Kidney (tissue), 14 donors: ENCODE data around the gene PPP6R2. TPM values are rescaled to one million over a fixed set of nuclear protein-coding genes. Genes with fewer than 3 reads are reported as not detected.

Experiments
- DNase-seq, 5 donors: peaks; one replicate each; pipeline ENCODE4 v3.0.0-alpha.2; 2013 to 2020
- FAIRE-seq: peaks from 2 replicates; lab custom pipeline; 2012; peaks lifted over from hg19 to GRCh38; lab: Jason Lieb, UNC
- H3K27ac ChIP-seq, 2 donors: one replicate each; pipeline ENCODE4 v1.7.0; 2013; ENCODE audit warnings: low read depth in 2 of 2, low read length in 2 of 2, inconsistent platforms in 1 of 2
- H3K27me3 ChIP-seq: one replicate; pipeline ENCODE4 v1.7.1; 2013; ENCODE audit warnings: low read length, inconsistent platforms; ENCODE audit not compliant: control insufficient read depth, insufficient read depth
- H3K36me3 ChIP-seq, 3 donors: one replicate each; pipeline versions ENCODE4 v1.7.0 to v1.7.1; 2013; ENCODE audit warnings: low read length in 3 of 3, control low read depth in 1 of 3, inconsistent platforms in 1 of 3; ENCODE audit not compliant: insufficient read depth in 3 of 3, control insufficient read depth in 2 of 3
- H3K4me1 ChIP-seq, 3 donors: one replicate each; pipeline versions ENCODE4 v1.7.0 to v1.7.1; 2013; ENCODE audit warnings: low read length in 3 of 3, inconsistent platforms in 1 of 3, low read depth in 1 of 3; ENCODE audit not compliant: control insufficient read depth in 2 of 3, insufficient read depth in 2 of 3
- H3K4me3 ChIP-seq, 3 donors: one replicate each; pipeline versions ENCODE4 v1.7.0 to v1.8.1; 2013; ENCODE audit warnings: low read length in 3 of 3, control low read depth in 1 of 3, inconsistent platforms in 1 of 3
- H3K9ac ChIP-seq, 3 donors: one replicate each; pipeline versions ENCODE4 v1.7.0 to v1.7.1; 2013; ENCODE audit warnings: low read length in 3 of 3, control low read depth in 1 of 3, inconsistent platforms in 1 of 3
- H3K9me3 ChIP-seq, 3 donors: one replicate each; pipeline versions ENCODE4 v1.7.0 to v1.7.1; 2013; ENCODE audit warnings: low read length in 3 of 3, control low read depth in 1 of 3, inconsistent platforms in 1 of 3; ENCODE audit not compliant: control insufficient read depth in 2 of 3, insufficient read depth in 1 of 3
- CTCF ChIP-seq: IDR thresholded peaks from 3 replicates; pipeline ENCODE4 v1.5.1; 2012; ENCODE audit warnings: mild to moderate bottlenecking, moderate library complexity, borderline replicate concordance; ENCODE audit not compliant: insufficient read depth; ENCODE audit errors: extremely low read depth
- intact Hi-C: fragments of 100-400 bp; cut with DNase I; formaldehyde crosslinking; loops from one replicate; pipeline ENCODE4 v1.11.1; 2022
- polyA plus RNA-seq: library from polyadenylated mRNA; stranded (reverse); fragments of 350-450 nt; fragmentation: Illumina TruSeq; extraction: RNeasy Lipid Tissue Mini Kit (QIAGEN cat#74804); gene quantifications from one replicate; pipeline ENCODE4 v1.2.3, GENCODE V29; 2014; ENCODE audit warnings: low read depth, low replicate concordance; ENCODE audit not compliant: insufficient read depth
- total RNA-seq: library from RNA; stranded (reverse); fragmentation: NEBNext Ultra II Directional; extraction: Animal tissue kit (Norgen Biotek cat#: 25700); gene quantifications from one replicate; pipeline ENCODE4 v1.2.1, GENCODE V29; 2021
- donor health status: control.
- donor health status: control.
- donor health status: control.
- donor health status: control.
- donor health status: control.
- donor health status: DM: yes; HTN: yes; CAD: no.
- donor health status: Normal renal cell carcinoma (clear cell type).

PPP6R2 gene
- total and polyA plus RNA-seq, 2 donors from 2014 or later, result 39.4 to 53.8 TPM

- Histone ChIP-seq H3K36me3 (no peaks in the 10 kb centered on the region), H3K4me3 (no peak overlapping the region), H3K27me3 (no peaks in the 10 kb centered on the region), H3K27ac (no peak overlapping the region), H3K4me1 (peaks cover 0 to 33% (median 4%) of the 10 kb centered on the region in 3 donors), H3K9ac (no peak overlapping the region), H3K9me3 (no peaks in the 10 kb centered on the region)
- TF ChIP-seq CTCF, result no peak
- FAIRE-seq (no peak), DNase-seq (peak in 2 of 5 donors; percentile 59 to 72)
- intact Hi-C loops, result no loop called here
Measured at GRCh38 chr22:50313021-50313420, 30.1 kb upstream of the PPP6R2 start.

GRCh38 chr22:50313600-50313999, 29.5 kb upstream of the PPP6R2 start:
- Histone ChIP-seq H3K9ac (no peak overlapping the region), H3K27ac (no peak overlapping the region), H3K36me3 (no peaks in the 10 kb centered on the region), H3K27me3 (no peaks in the 10 kb centered on the region), H3K9me3 (no peaks in the 10 kb centered on the region), H3K4me1 (peaks cover 0 to 30% (median 3%) of the 10 kb centered on the region in 3 donors), H3K4me3 (no peak overlapping the region)
- TF ChIP-seq CTCF, result no peak
- intact Hi-C loops, result no loop called here
- FAIRE-seq (no peak), DNase-seq (peak in 2 of 5 donors; percentile 55 to 60)

GRCh38 chr22:50314081-50314454, 29.1 kb upstream of the PPP6R2 start:
- intact Hi-C loops, result no loop called here
- no peak for FAIRE-seq
- Histone ChIP-seq H3K9me3 (no peaks in the 10 kb centered on the region), H3K36me3 (no peaks in the 10 kb centered on the region), H3K27ac (no peak overlapping the region), H3K27me3 (no peaks in the 10 kb centered on the region), H3K4me1 (peaks cover 0 to 28% (median 0%) of the 10 kb centered on the region in 3 donors), H3K4me3 (peak overlapping the region in 1 of 3 donors; percentile 21), H3K9ac (no peak overlapping the region)
- TF ChIP-seq CTCF, result no peak
- peak in 1 of 5 donors; percentile 64 for DNase-seq
